WERI-Rb-1 (cell line): Measurements from ENCODE around the gene ARNT2.

Experiments
- DNase-seq: peaks from one replicate; pipeline ENCODE4 v3.0.0-alpha.2; 2020
- H3K27ac ChIP-seq: fragments of 250-450 bp; sonication (Bioruptor Pico); 2 replicates; pipeline ENCODE4 v1.5.1; 2020; ENCODE audit warnings: mild to moderate bottlenecking, moderate library complexity
- H3K27me3 ChIP-seq: fragments of 250-450 bp; sonication (Bioruptor Pico); 2 replicates; pipeline ENCODE4 v1.5.1; 2021; ENCODE audit warnings: mild to moderate bottlenecking, low read depth, moderate library complexity; ENCODE audit not compliant: insufficient read depth, severe bottlenecking
- H3K36me3 ChIP-seq: fragments of 250-450 bp; sonication (Bioruptor Pico); 2 replicates; pipeline ENCODE4 v1.5.1; 2020; ENCODE audit warnings: mild to moderate bottlenecking, moderate library complexity
- H3K4me3 ChIP-seq: 2 replicates; pipeline ENCODE4 v1.5.1; 2011; ENCODE audit warnings: low read depth, mild to moderate bottlenecking, control low read depth, low read length
- H3K9me3 ChIP-seq: fragments of 250-450 bp; sonication (Bioruptor Pico); 2 replicates; pipeline ENCODE4 v1.5.1; 2021; ENCODE audit warnings: mild to moderate bottlenecking, moderate library complexity; ENCODE audit not compliant: severe bottlenecking
- TF ChIP-seq, protein P1 (sequence below): IDR thresholded peaks from 2 replicates; pipeline ENCODE4 v1.5.1; 2011; ENCODE audit warnings: low read depth, mild to moderate bottlenecking, control low read depth, inconsistent platforms, low read length

ARNT2 gene

DNA sequence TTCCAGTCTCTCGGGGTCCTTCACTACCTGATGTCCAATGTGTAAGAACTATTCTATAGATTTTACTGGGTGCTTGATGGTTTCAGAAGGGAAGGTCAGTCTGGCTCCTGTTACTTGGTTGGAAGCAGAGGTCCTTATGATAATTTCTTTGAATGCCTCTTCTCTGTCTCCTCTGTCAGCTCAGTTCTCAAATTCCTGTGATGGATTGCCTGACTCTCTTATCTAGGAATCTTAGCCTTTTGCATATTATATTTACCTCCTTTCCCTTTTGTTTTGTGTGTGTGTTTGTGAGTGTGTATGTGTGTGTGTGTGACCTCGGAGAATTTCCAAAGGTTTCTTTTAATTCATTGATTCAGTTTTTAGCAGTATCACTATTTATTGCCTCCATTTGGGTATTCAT, 88.2 kb downstream of the ARNT2 start:
- Histone ChIP-seq H3K4me3 (no peak overlapping the region), H3K36me3 (no peaks in the 10 kb centered on the region), H3K27ac (no peak overlapping the region), H3K9me3 (no peaks in the 10 kb centered on the region), H3K27me3 (no peaks in the 10 kb centered on the region)
- TF ChIP-seq, protein P1, sequence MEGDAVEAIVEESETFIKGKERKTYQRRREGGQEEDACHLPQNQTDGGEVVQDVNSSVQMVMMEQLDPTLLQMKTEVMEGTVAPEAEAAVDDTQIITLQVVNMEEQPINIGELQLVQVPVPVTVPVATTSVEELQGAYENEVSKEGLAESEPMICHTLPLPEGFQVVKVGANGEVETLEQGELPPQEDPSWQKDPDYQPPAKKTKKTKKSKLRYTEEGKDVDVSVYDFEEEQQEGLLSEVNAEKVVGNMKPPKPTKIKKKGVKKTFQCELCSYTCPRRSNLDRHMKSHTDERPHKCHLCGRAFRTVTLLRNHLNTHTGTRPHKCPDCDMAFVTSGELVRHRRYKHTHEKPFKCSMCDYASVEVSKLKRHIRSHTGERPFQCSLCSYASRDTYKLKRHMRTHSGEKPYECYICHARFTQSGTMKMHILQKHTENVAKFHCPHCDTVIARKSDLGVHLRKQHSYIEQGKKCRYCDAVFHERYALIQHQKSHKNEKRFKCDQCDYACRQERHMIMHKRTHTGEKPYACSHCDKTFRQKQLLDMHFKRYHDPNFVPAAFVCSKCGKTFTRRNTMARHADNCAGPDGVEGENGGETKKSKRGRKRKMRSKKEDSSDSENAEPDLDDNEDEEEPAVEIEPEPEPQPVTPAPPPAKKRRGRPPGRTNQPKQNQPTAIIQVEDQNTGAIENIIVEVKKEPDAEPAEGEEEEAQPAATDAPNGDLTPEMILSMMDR: no peak
- DNase-seq: no peak

DNA sequence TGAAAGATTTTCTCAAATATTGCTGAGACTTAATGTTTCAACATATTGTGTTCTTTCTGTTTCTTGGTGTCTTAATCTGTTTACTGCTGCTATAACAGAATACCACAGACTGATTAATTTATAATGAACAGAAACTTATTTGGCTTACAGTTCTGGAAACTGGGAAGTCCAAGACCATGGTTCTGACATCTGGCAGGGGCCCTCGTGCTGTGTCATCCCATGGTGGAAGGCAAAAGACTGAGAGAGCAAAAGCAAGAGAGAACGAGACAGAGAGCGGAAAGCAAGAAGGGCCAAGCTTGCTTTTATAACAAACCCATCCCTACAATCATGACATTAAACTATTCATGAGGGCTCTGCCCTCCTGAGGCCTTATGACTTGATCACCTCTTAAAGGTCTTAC, 88.7 kb downstream of the ARNT2 start:
- no peaks in the 10 kb centered on the region for H3K9me3 ChIP-seq
- no peaks in the 10 kb centered on the region for H3K27me3 ChIP-seq
- TF ChIP-seq, protein P1: no peak

DNA sequence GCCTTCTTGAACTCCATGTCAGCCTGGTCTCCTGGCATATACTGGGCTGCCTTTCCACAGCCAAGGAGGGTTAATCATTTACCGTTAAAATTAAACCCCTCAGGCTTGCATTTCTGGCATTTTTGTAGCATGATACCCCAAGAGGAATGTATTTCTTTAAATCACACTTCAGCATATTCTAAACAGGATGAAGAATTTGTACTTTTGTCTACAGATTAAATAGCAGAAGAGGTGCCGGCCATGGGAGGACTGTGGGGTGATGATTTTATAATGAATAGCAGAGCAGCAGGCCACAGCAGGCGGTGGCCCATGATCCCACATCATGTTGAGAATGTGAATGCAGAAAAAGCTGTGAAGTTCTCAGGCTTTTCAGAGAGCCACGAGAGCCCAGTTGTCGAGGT, 90.2 kb downstream of the ARNT2 start:
- TF ChIP-seq, protein P1: no peak
- no peaks in the 10 kb centered on the region for H3K36me3 ChIP-seq
- H3K27ac ChIP-seq: no peak overlapping the region
- no peaks in the 10 kb centered on the region for H3K27me3 ChIP-seq
- DNase-seq: no peak
- no peaks in the 10 kb centered on the region for H3K9me3 ChIP-seq
- no peak overlapping the region for H3K4me3 ChIP-seq

More for the DNA sequence above, 88.7 kb downstream of the ARNT2 start:
- no peak for DNase-seq
- H3K36me3 ChIP-seq: no peaks in the 10 kb centered on the region
- no peak overlapping the region for H3K27ac ChIP-seq
- no peak overlapping the region for H3K4me3 ChIP-seq

DNA sequence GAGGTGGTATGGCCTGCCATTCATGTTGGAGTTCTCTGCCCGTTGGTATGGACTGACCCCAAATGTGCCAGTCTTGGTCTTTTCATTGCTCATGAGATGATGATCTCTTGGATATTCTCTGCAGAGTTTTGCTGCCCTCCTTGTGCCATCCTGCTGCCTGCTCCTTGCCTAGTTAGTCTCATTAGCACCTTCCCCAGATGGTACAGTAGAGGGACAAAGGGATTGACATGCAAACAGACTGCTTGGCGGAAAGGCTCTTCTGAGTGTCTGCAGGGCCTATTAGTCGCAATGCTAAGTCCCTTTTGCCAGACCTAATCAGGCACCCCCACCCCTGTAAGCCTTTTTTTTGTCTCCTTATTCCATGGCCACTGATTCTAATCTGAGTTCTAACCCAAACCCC, 90.6 kb downstream of the ARNT2 start:
- H3K36me3 ChIP-seq: no peaks in the 10 kb centered on the region
- H3K4me3 ChIP-seq: no peak overlapping the region
- H3K27ac ChIP-seq: no peak overlapping the region
- TF ChIP-seq, protein P1: no peak
- DNase-seq: no peak
- no peaks in the 10 kb centered on the region for H3K9me3 ChIP-seq
- no peaks in the 10 kb centered on the region for H3K27me3 ChIP-seq

DNA sequence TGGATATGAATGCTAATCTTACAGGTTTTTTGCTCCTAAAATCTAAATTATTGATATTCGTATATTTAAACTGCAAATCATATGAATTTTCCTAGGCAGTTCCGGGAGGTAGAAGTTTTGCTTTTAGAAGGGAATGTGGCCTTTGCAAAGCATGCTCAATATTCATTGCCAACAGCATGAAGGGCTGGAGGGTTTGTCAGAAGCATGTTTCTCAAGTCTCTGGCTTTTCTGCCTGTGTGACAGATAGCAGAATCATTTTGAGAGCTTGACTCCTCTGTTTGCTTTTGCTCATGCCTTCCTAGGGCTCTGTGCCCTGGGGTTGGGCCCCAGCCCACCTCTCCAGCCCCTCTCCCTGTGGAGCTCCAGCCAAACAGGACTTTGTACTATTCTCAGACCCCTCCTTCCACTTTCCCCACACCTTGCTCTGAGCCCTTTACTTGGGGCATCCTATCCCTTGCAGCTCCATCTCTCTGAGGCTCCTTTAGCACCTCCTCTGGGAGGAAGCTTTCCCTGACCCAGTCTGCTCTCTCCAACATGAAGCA, 91.3 kb downstream of the ARNT2 start:
- TF ChIP-seq, protein P1: no peak
- no peaks in the 10 kb centered on the region for H3K27me3 ChIP-seq
- no peak for DNase-seq
- no peak overlapping the region for H3K4me3 ChIP-seq
- no peaks in the 10 kb centered on the region for H3K36me3 ChIP-seq
- H3K9me3 ChIP-seq: no peaks in the 10 kb centered on the region
- no peak overlapping the region for H3K27ac ChIP-seq

DNA sequence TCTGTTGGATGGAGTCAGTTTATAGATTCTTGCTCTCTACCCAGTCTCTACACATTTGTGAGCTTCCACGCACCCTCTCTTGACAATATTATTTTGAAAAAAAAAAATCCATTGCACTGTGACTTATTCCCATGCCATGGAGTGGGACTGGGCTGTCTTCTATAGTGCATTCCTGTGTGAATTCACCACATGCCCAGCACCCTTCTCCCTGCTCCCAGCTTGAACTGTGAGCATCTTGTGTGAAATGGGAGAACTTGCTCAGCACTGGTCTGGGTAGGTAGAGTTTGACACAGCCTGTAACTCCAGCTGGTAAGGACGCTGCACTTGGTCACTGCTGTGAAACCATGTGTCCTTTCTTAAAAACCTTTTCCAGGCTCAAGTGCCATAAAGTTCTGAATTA, 91.9 kb downstream of the ARNT2 start:
- Histone ChIP-seq H3K27me3 (no peaks in the 10 kb centered on the region), H3K4me3 (no peak overlapping the region), H3K27ac (no peak overlapping the region), H3K36me3 (no peaks in the 10 kb centered on the region), H3K9me3 (no peaks in the 10 kb centered on the region)
- no peak for DNase-seq
- TF ChIP-seq, protein P1: no peak
